Heart left ventricle (tissue), 13 donors: Measurements from ENCODE around the gene IGSF3.
"Not testable (repeated sequence)": the region's sequence is repeated elsewhere in the genome, so short reads cannot be mapped to it uniquely, and the experiment has no call there.

Source experiments
- POLR2A ChIP-seq, 2 donors: fragments of 450-650 bp; IDR thresholded peaks; one replicate each; pipeline ENCODE4 v1.6.1; 2017; ENCODE audit warnings: antibody characterized with exemption in 2 of 2, mild to moderate bottlenecking in 2 of 2, moderate library complexity in 2 of 2
- TF ChIP-seq, protein P1 (sequence below), 12 donors: fragments of 200-600 bp; sonication (generic) in 4 of 12; IDR thresholded peaks; one replicate each; pipeline versions ENCODE4 v1.5.0 to v1.8.0; 2018 to 2022; ENCODE audit warnings: antibody characterized with exemption in 12 of 12, mild to moderate bottlenecking in 5 of 12
- donor health status: ischemic (EF 13 %, LVEDD 7.1; RV severe dilation, severe dysfunction).
- donor health status: DM: no; HTN: yes; CAD: no.
- donor health status: DM: no; HTN: no; CAD: no.
- donor health status: ischemic (EF 25% LVEDD 6.9; RV normal size, moderate dysfunction).
- donor health status: ischemic (EF 25% LVEDD 5.7; RV mildly dilated, moderate dysfunction).
- donor health status: ischemic (EF 35%, LVEDD 5.7; RV mildly dilated, moderate dysfunction).
- donor health status: nonischemic (EF 11% LVEDD 7.7; RV severe dilation, severe dysfunction).
- donor health status: DM: yes; HTN: yes; CAD: no.
- donor health status: PGD.
- donor health status: ischemic (EF 29% LVEDD 5.4; RV normal size, mild dysfunction).
- donor health status: nonischemic (EF 23%, LVEDD 6.1; RV moderate dilation, normal function).

DNA sequence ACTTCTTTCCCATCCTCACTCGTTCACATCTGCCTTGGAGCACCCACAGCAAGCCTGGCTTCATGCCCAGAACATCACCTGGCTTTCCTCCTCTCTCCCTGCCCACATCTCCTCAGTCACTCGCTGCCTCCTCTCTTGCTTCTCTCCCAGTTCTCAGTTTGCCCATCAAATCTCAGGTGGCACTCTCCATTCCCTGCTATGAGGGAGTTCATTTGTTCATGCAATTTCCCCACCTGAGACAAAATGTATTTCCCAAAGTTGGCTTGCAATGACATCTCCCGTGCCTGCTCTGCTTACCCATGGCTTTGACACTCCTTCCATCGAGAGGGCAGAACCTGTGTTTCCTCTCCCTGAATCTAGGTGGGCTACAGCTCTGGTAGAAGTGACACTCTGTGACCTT lies 33.1 kb downstream of the IGSF3 start:
- TF ChIP-seq POLR2A (IDR thresholded peaks at IDR 0.05): not testable (repeated sequence)
- TF ChIP-seq, protein P1, sequence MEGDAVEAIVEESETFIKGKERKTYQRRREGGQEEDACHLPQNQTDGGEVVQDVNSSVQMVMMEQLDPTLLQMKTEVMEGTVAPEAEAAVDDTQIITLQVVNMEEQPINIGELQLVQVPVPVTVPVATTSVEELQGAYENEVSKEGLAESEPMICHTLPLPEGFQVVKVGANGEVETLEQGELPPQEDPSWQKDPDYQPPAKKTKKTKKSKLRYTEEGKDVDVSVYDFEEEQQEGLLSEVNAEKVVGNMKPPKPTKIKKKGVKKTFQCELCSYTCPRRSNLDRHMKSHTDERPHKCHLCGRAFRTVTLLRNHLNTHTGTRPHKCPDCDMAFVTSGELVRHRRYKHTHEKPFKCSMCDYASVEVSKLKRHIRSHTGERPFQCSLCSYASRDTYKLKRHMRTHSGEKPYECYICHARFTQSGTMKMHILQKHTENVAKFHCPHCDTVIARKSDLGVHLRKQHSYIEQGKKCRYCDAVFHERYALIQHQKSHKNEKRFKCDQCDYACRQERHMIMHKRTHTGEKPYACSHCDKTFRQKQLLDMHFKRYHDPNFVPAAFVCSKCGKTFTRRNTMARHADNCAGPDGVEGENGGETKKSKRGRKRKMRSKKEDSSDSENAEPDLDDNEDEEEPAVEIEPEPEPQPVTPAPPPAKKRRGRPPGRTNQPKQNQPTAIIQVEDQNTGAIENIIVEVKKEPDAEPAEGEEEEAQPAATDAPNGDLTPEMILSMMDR (IDR thresholded peaks at IDR 0.05): not testable (repeated sequence)
